ENCODE measurements around the gene PHETA1.
"Not testable (repeated sequence)": the region's sequence is repeated elsewhere in the genome, so short reads cannot be mapped to it uniquely, and the experiment has no call there.

The PHETA1 gene

DNA sequence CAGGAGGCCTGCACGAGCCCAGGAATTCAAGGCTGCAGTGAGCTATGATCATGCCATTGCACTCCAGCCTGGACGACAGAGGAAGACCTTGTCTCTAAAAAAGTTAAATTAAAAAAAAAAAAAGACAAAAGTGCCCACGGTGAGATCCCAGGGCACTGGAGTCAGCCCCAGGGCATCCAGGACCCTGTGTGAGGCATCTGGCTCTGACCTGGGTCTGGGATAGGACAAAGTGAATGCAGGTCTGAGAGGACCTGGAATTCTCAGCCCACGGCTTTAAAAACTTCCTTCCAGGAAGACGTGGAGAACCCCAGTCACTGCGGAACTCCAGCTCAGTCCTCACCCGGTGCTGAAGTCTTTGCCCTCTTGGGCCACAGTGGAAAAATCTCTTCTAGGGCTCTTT lies 33.1 kb downstream of the PHETA1 start:
- Histone ChIP-seq H3K4me1 (ENCODE audit: control insufficient read depth, low read length) (no peaks in the 10 kb centered on the region), H3K79me2 (ENCODE audit: control insufficient read depth, low read length) (no peaks in the 10 kb centered on the region), H3K9me3 (ENCODE audit: control insufficient read depth, insufficient read depth, low read length) (no peaks in the 10 kb centered on the region), H3K4me2 (ENCODE audit: low read length) (no peak overlapping the region), H3K9me2 (replicated peaks; ENCODE audit: control insufficient read depth, low read length) (no peaks in the 10 kb centered on the region), H3F3A (ENCODE audit: control insufficient read depth, insufficient read depth) (no peaks in the 10 kb centered on the region), H3K4me3 (ENCODE audit: low read length) (no peak overlapping the region), H3K36me3 (ENCODE audit: control insufficient read depth, low read length) (no peaks in the 10 kb centered on the region), H3K27me3 (ENCODE audit: control insufficient read depth, low read length) (0 out of 2 replicates have a peak, but pooled peaks cover 2% of the 10 kb centered on the region), H4K20me1 (ENCODE audit: control insufficient read depth, insufficient read depth, low read depth, low read length) (no peaks in the 10 kb centered on the region), H3K27ac (ENCODE audit: low read depth, low read length) (no peak overlapping the region)
- no peak for TF ChIP-seq EZH2phosphoT487 (IDR thresholded peaks at IDR 0.05; ENCODE audit: borderline replicate concordance, low read length)

DNA sequence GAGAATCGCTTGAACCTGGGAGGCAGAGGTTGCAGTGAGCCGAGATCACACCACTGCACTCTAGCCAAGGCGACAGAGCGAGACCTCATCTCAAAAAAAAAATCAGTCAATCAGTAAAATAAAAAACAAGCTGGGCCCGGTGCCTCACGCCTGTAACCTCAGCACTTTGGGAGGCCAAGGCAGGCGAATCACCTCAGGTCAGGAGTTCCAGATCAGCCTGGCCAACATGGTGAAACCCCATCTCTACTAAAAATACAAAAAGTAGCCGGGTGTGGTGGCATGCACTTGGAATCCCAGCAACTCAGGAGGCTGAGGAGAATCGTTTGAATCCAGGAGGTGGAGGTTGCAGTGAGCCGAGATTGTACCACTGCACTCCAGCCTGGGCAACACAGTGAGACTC lies 33.6 kb downstream of the PHETA1 start:
- not testable (repeated sequence) for H3K36me3 ChIP-seq (ENCODE audit: control insufficient read depth, low read length); H3K9me2 ChIP-seq (replicated peaks; ENCODE audit: control insufficient read depth, low read length); H3K4me3 ChIP-seq (ENCODE audit: low read length); H4K20me1 ChIP-seq (ENCODE audit: control insufficient read depth, insufficient read depth, low read depth, low read length); H3K4me1 ChIP-seq (ENCODE audit: control insufficient read depth, low read length); H3F3A ChIP-seq (ENCODE audit: control insufficient read depth, insufficient read depth); H3K27me3 ChIP-seq (ENCODE audit: control insufficient read depth, low read length); H3K9me3 ChIP-seq (ENCODE audit: control insufficient read depth, insufficient read depth, low read length); H3K27ac ChIP-seq (ENCODE audit: low read depth, low read length); H3K79me2 ChIP-seq (ENCODE audit: control insufficient read depth, low read length); H3K4me2 ChIP-seq (ENCODE audit: low read length)

DNA sequence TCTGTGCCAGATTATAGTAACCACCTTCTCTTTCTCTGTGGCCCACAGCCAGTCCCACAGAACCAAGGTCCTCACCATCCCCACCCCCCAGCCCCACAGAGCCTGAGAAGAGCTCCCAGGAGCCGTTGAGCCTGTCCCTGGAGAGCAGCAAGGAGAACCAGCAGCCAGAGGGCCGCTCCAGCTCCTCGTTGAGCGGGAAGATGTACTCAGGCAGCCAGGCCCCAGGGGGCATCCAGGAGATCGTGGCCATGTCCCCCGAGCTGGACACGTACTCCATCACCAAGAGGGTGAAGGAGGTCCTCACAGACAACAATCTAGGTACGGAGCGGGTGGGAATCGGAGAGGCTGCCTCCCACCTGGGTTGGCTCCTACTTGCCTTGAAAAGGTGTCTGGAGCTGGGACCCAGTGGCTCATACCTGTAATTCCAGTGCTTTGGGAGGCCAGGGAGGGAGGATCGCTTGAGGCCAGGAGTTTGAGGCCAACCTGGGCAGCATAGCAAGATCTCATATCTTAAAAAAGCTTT lies 34.4 kb downstream of the PHETA1 start:
- no peak for TF ChIP-seq EZH2phosphoT487 (IDR thresholded peaks at IDR 0.05; ENCODE audit: borderline replicate concordance, low read length)
- TF ChIP-seq, protein P1, sequence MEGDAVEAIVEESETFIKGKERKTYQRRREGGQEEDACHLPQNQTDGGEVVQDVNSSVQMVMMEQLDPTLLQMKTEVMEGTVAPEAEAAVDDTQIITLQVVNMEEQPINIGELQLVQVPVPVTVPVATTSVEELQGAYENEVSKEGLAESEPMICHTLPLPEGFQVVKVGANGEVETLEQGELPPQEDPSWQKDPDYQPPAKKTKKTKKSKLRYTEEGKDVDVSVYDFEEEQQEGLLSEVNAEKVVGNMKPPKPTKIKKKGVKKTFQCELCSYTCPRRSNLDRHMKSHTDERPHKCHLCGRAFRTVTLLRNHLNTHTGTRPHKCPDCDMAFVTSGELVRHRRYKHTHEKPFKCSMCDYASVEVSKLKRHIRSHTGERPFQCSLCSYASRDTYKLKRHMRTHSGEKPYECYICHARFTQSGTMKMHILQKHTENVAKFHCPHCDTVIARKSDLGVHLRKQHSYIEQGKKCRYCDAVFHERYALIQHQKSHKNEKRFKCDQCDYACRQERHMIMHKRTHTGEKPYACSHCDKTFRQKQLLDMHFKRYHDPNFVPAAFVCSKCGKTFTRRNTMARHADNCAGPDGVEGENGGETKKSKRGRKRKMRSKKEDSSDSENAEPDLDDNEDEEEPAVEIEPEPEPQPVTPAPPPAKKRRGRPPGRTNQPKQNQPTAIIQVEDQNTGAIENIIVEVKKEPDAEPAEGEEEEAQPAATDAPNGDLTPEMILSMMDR (IDR thresholded peaks at IDR 0.05; ENCODE audit: low read depth, low read length, poor library complexity, severe bottlenecking), result no peak
- H3K4me3 ChIP-seq (ENCODE audit: low read length), result no peak overlapping the region
- no peaks in the 10 kb centered on the region for H3K9me3 ChIP-seq (ENCODE audit: control insufficient read depth, insufficient read depth, low read length)
- H3K36me3 ChIP-seq (ENCODE audit: control insufficient read depth, low read length), result no peaks in the 10 kb centered on the region
- no peaks in the 10 kb centered on the region for H4K20me1 ChIP-seq (ENCODE audit: control insufficient read depth, insufficient read depth, low read depth, low read length)
- H3K79me2 ChIP-seq (ENCODE audit: control insufficient read depth, low read length), result no peaks in the 10 kb centered on the region
- H3K27me3 ChIP-seq (ENCODE audit: control insufficient read depth, low read length), result 0 out of 2 replicates have a peak, but pooled peaks cover 2% of the 10 kb centered on the region
- H3K9me2 ChIP-seq (replicated peaks; ENCODE audit: control insufficient read depth, low read length), result no peaks in the 10 kb centered on the region
- no peaks in the 10 kb centered on the region for H3K4me1 ChIP-seq (ENCODE audit: control insufficient read depth, low read length)
- H3K4me2 ChIP-seq (ENCODE audit: low read length), result no peak overlapping the region
- no peak overlapping the region for H3K27ac ChIP-seq (ENCODE audit: low read depth, low read length)
- H3F3A ChIP-seq (ENCODE audit: control insufficient read depth, insufficient read depth), result no peaks in the 10 kb centered on the region

- H3K4me1 ChIP-seq (ENCODE audit: control insufficient read depth, low read length), result no peaks in the 10 kb centered on the region
- H3K9me2 ChIP-seq (replicated peaks; ENCODE audit: control insufficient read depth, low read length), result no peaks in the 10 kb centered on the region
- no peak for TF ChIP-seq EZH2phosphoT487 (IDR thresholded peaks at IDR 0.05; ENCODE audit: borderline replicate concordance, low read length)
- TF ChIP-seq, protein P1 (IDR thresholded peaks at IDR 0.05; ENCODE audit: low read depth, low read length, poor library complexity, severe bottlenecking), result peak; percentile 61
- H3K36me3 ChIP-seq (ENCODE audit: control insufficient read depth, low read length), result no peaks in the 10 kb centered on the region
- H4K20me1 ChIP-seq (ENCODE audit: control insufficient read depth, insufficient read depth, low read depth, low read length), result no peaks in the 10 kb centered on the region
- H3F3A ChIP-seq (ENCODE audit: control insufficient read depth, insufficient read depth), result no peaks in the 10 kb centered on the region
- H3K79me2 ChIP-seq (ENCODE audit: control insufficient read depth, low read length), result no peaks in the 10 kb centered on the region
- 0 out of 2 replicates have a peak, but pooled peaks cover 2% of the 10 kb centered on the region for H3K27me3 ChIP-seq (ENCODE audit: control insufficient read depth, low read length)
- H3K4me2 ChIP-seq (ENCODE audit: low read length), result no peak overlapping the region
- no peaks in the 10 kb centered on the region for H3K9me3 ChIP-seq (ENCODE audit: control insufficient read depth, insufficient read depth, low read length)
- no peak overlapping the region for H3K4me3 ChIP-seq (ENCODE audit: low read length)
- H3K27ac ChIP-seq (ENCODE audit: low read depth, low read length), result no peak overlapping the region
Measured at GRCh38 chr12:111330800-111331752, 37.8 kb downstream of the PHETA1 start.
